GM19193 (cell line): ENCODE results near the gene LDLRAP1.

Experiments
- POLR2A ChIP-seq: IDR thresholded peaks from 4 replicates; pipeline ENCODE4 v1.6.1; 2011; ENCODE audit not compliant: insufficient read depth, insufficient read length; ENCODE audit errors: extremely low read depth

Gene LDLRAP1

GRCh38 chr1:25598879-25599278 lies 55.5 kb downstream of the LDLRAP1 start:
- TF ChIP-seq POLR2A, result no peak

DNA sequence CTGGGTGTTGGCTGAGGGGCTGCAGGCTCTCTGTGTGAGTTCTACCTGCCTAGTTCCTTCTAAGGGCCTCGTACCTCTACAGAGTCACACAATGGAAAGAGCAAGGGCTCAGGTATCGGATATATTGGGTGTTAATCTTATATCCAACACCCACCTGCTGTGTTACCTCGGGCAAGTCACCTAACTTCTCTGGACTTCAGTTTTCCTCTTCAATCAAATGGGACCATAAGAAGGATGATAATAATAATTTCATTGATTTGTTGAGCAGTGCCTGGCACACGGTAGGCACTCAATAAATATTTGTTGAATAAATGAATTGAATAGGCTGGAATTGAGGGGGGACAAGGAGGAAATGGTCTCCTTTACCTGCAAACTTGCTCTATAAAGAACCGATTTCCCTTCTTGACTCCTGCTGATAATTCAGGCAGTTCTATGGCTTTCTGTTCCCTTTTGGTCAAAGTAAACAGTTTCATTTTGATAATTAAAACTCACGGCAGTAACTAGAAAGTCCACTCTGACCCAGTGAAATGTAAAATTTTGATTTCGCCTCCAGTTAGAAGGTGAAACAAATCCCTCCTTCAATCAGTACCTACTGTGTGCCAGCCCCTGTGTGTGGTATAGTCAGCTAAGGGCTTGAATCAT lies 56.7 kb downstream of the LDLRAP1 start:
- no peak for TF ChIP-seq POLR2A

GRCh38 chr1:25607123-25607522 lies 63.7 kb downstream of the LDLRAP1 start:
- TF ChIP-seq POLR2A, result no peak

DNA sequence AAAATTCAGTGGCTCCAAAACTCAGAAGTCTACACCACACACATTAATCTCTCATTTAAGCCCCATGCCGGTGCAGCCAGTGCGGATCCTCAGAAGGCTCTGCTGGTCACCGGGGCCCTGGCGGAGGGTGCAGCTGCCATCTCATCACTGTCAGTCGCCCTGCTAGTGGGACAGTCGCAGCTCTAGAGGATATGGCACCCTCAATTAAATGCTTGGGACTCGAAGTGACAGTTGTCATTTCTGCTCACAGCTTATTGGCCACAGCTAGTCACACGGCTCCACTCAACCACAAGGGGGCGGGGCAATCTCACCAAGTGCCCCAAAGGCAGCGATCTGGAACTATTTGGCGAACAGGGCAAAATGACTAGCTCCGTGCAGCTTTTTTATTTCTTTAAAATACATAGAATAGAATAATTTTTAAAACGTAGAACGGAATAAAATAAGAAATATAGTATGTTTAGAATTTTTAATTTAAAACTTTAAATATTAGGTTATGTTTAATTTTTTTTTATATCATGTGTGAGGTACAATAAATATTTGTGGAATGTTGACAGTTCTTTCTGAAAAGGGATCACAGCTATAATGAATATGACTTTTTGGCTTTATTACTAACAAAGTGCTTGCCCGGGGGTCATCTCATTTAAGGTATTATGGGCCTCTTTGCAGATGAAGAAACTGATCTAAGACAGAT lies 65.2 kb downstream of the LDLRAP1 start:
- no peak for TF ChIP-seq POLR2A

GRCh38 chr1:25609921-25610320 lies 66.5 kb downstream of the LDLRAP1 start:
- no peak for TF ChIP-seq POLR2A

DNA sequence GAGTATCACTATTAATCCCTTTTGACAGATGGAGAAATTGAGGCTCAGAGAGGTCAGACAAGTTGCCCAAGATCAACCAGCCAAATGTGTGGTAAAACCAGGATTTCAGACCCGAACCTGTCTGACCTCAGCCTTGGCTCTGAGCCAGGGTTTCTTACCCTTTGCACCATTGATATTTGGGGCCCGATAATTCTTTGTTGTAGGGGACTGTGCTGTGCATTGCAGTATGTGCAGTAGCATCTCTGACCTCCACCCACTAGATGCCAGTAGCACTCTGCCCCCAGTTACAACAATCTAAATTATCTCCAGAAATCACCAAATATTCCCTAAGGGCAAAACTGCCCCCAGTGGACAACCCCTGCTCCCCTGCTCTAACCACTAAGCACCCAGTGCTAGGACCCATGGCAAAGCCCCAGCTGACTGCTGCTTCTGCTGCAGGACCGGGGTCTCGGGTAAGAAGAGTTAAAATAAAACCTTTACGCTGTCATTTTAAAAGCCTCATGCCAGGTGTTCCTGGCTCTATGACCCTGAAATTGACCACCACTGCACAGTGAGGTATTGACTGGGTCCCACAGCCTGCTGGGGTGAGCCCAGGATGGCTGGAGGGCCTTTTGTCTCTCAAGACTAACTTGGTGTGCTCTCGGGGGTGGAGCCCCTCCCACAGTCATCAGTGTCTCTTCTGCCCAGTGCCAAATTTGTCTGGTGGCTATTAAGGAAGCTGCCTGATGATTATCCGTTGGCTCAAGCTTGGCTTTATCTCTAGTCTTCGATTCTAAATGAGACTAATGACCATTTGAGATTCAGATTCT lies 67.6 kb downstream of the LDLRAP1 start:
- TF ChIP-seq POLR2A, result no peak

- TF ChIP-seq POLR2A, result no peak
Observed at GRCh38 chr1:25611843-25612242, 68.4 kb downstream of the LDLRAP1 start.

DNA sequence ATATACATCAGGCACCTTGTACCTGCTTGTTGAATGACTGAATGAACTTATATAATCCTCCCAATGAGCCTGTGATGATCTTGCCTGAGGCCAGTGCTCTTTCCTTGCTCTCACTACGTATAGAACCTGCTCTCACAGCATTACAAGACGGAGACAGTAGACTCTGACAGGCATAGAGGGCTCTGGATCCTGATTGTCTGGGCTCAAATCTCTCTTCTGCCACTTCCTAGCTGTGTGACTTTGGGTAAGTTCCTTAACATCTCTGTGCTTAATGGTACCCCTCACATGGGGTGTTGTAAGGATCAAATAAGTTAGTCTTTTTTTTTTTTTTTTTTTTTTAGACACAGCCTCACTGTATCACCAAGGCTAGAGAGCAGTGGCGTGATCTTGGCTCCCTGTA lies 69.0 kb downstream of the LDLRAP1 start:
- no peak for TF ChIP-seq POLR2A

GRCh38 chr1:25613091-25613490 lies 69.7 kb downstream of the LDLRAP1 start:
- TF ChIP-seq POLR2A, result no peak

DNA sequence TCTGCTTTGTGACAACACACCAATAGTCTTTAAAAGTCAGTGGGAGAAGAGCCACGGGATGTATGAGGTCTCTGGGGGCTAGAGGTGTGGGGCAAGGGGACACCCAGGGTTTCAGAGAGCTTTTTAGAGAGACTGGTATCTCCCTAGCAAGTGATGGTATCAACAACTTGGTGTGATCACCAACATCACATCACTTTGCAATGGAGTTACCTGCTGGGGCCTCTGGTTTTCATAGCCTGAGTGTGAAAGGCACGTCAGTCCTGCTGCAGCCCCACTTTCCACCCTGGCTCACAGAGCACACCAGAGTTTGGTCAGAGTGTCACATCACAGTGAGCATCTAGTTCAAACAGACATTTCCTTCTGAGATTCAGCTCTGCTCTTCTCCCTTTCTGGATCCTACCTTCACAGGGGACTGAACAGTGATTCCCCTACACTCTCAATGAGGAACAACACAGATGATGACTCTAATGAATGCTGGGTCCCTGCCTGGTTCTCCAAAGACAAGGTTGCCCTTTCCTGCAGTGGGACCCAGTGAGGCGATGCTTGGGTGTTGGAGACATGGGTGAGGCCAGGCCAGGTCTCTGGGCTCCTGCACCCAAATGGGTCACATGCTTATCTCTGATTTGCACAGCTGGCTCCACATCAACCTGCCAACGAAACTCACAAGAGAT lies 71.2 kb downstream of the LDLRAP1 start:
- no peak for TF ChIP-seq POLR2A

- no peak for TF ChIP-seq POLR2A
Observed at GRCh38 chr1:25615172-25615541, 71.8 kb downstream of the LDLRAP1 start.

GRCh38 chr1:25615563-25616094 lies 72.2 kb downstream of the LDLRAP1 start:
- no peak for TF ChIP-seq POLR2A

- no peak for TF ChIP-seq POLR2A
Observed at GRCh38 chr1:25616095-25616986, 72.9 kb downstream of the LDLRAP1 start, which contains the start of gene MAN1C1. TSS of gene MAN1C1 (plus strand) at chr1:25616791. CDS start at chr1:25617798, 1,007 bp downstream.
